Testis (tissue), 3 donors: ENCODE data around the gene NOD2. TPM values are rescaled to one million over a fixed set of nuclear protein-coding genes. Genes with fewer than 3 reads are reported as not detected.

Experiments used
- DNase-seq: peaks from one replicate; pipeline ENCODE4 v3.0.0-alpha.2; 2019
- H3K27ac ChIP-seq, 2 donors: fragments of 200-600 bp; sonication (generic); one replicate each; pipeline ENCODE4 v1.5.1; 2019
- H3K27me3 ChIP-seq: fragments of 200-600 bp; sonication (generic); one replicate; pipeline ENCODE4 v1.5.1; 2019
- H3K36me3 ChIP-seq: fragments of 200-600 bp; sonication (generic); one replicate; pipeline ENCODE4 v1.5.1; 2017; ENCODE audit warnings: low read depth; ENCODE audit errors: missing control alignments
- H3K4me1 ChIP-seq: fragments of 200-600 bp; sonication (generic); one replicate; pipeline ENCODE4 v1.5.1; 2019
- H3K4me3 ChIP-seq, 2 donors: fragments of 200-600 bp; sonication (generic); one replicate each; pipeline ENCODE4 v1.5.1; 2017 to 2019
- H3K9me3 ChIP-seq: fragments of 200-600 bp; sonication (generic); one replicate; pipeline ENCODE4 v1.5.1; 2017
- CTCF ChIP-seq, 3 experiments: fragments of 450-650 bp in 2 of 3; fragments of 200-600 bp in 1 of 3; sonication (generic) in 1 of 3; IDR thresholded peaks; one replicate each; pipeline ENCODE4 v1.5.1; 2016 to 2019; ENCODE audit warnings: antibody characterized with exemption in 3 of 3, mild to moderate bottlenecking in 2 of 3, moderate library complexity in 1 of 3
- POLR2A ChIP-seq: fragments of 450-650 bp; IDR thresholded peaks from one replicate; pipeline ENCODE4 v1.6.1; 2017; ENCODE audit warnings: antibody characterized with exemption, mild to moderate bottlenecking, moderate library complexity
- WGBS, 2 donors: methylation state at CpG; one replicate each; pipeline ENCODE4 v1.1.5; 2018; 5-methylcytosine and 5-hydroxymethylcytosine counted together
- intact Hi-C: fragments of 100-400 bp; cut with DNase I; formaldehyde crosslinking; loops from one replicate; pipeline ENCODE4 v1.15.1; 2023; ENCODE audit warnings: low total_unique reads
- polyA plus RNA-seq: library from polyadenylated mRNA; stranded (reverse); fragments of 350-450 nt; fragmentation: Illumina TruSeq; extraction: RNeasy Lipid Tissue Mini Kit (QIAGEN cat#74804); gene quantifications from one replicate; pipeline ENCODE4 v1.2.3, GENCODE V29; 2014; ENCODE audit warnings: low read depth, low replicate concordance; ENCODE audit not compliant: insufficient read depth
- total RNA-seq, 2 donors: library from RNA; depleted of rRNA; stranded (reverse); fragments of >200 nt; gene quantifications; one replicate each; pipeline ENCODE4 v1.2.3, GENCODE V29; 2016

The NOD2 gene
- total and polyA plus RNA-seq, 3 donors from 2014 or later, result 1.6 to 4.1 (median 1.7) TPM

- Histone ChIP-seq H3K4me1 (peaks cover 13% of the 10 kb centered on the region), H3K36me3 (no peaks in the 10 kb centered on the region), H3K9me3 (no peaks in the 10 kb centered on the region), H3K4me3 (peak overlapping the region in 1 of 2 donors; percentile 24), H3K27ac (peak overlapping the region in 1 of 2 donors; percentile 34), H3K27me3 (no peaks in the 10 kb centered on the region)
- intact Hi-C loops, result no loop called here
- no peak for TF ChIP-seq POLR2A
- no peak for TF ChIP-seq CTCF (IDR thresholded peaks at IDR 0.05)
- WGBS, 2 donors, result 41 to 44% methylated on average over 19 of the region's 19 CpGs
- peak; percentile 49 for DNase-seq
These were observed 4.7 kb downstream of the NOD2 start for GRCh38 chr16:50697881-50698767.

DNA sequence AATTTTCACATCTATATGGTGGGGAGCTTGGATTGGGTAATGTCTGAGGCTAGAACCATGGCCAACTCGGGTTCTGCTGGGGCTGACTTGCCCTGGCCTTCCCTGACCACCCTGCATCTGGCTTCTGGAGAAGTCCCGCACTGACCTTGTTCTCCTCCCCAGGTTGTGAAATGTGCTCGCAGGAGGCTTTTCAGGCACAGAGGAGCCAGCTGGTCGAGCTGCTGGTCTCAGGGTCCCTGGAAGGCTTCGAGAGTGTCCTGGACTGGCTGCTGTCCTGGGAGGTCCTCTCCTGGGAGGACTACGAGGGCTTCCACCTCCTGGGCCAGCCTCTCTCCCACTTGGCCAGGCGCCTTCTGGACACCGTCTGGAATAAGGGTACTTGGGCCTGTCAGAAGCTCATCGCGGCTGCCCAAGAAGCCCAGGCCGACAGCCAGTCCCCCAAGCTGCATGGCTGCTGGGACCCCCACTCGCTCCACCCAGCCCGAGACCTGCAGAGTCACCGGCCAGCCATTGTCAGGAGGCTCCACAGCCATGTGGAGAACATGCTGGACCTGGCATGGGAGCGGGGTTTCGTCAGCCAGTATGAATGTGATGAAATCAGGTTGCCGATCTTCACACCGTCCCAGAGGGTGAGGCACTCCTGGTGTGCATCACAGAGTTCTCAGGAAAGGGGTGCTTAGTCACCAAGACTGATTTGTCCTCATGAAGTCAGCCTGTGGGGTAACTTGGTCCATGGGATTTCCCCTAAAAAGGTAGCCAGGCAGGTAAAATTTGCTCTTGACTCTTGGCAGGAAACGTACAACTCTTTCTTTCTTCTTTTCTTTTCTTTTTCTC lies 6.1 kb downstream of the NOD2 start:
- Histone ChIP-seq H3K27me3 (no peaks in the 10 kb centered on the region), H3K4me3 (no peak overlapping the region), H3K36me3 (no peaks in the 10 kb centered on the region), H3K27ac (no peak overlapping the region), H3K4me1 (peaks cover 13% of the 10 kb centered on the region), H3K9me3 (no peaks in the 10 kb centered on the region)
- TF ChIP-seq POLR2A (no peak), CTCF (IDR thresholded peaks at IDR 0.05) (no peak)
- DNase-seq, result no peak
- 81 to 88% methylated on average over 6 to 19 of the region's 19 CpGs for WGBS, 2 donors
- intact Hi-C loops, result no loop called here

- 95 to 96% methylated on average over 3 of the region's 3 CpGs for WGBS, 2 donors
- Histone ChIP-seq H3K4me1 (peaks cover under 1% of the 10 kb centered on the region), H3K4me3 (no peak overlapping the region), H3K9me3 (no peaks in the 10 kb centered on the region), H3K27me3 (no peaks in the 10 kb centered on the region), H3K27ac (no peak overlapping the region), H3K36me3 (no peaks in the 10 kb centered on the region)
- no peak for DNase-seq
- no peak for TF ChIP-seq POLR2A
- TF ChIP-seq CTCF (IDR thresholded peaks at IDR 0.05), result no peak
- intact Hi-C loops, result no loop called here
These were observed 9.3 kb downstream of the NOD2 start for GRCh38 chr16:50702725-50703124.

- TF ChIP-seq CTCF (IDR thresholded peaks at IDR 0.05) (no peak), POLR2A (no peak)
- Histone ChIP-seq H3K9me3 (no peaks in the 10 kb centered on the region), H3K27ac (no peak overlapping the region), H3K36me3 (no peaks in the 10 kb centered on the region), H3K27me3 (no peaks in the 10 kb centered on the region), H3K4me3 (no peak overlapping the region), H3K4me1 (no peaks in the 10 kb centered on the region)
- WGBS, 2 donors, result 89 to 100% methylated on average over 1 of the region's 1 CpG
- DNase-seq, result no peak
- intact Hi-C loops, result no loop called here
These were observed 10.8 kb downstream of the NOD2 start for GRCh38 chr16:50704245-50704644.
